Heart left ventricle (tissue), 16 donors: ENCODE data around the gene HECTD2. TPM values are rescaled to one million over a fixed set of nuclear protein-coding genes. Genes with fewer than 3 reads are reported as not detected.

Experiments
- ATAC-seq, 4 donors: fragments of 200-7000 bp; cut with Tn5 transposase; one replicate each; pipeline ENCODE4 v1.9.1; 2020 to 2022; ENCODE audit warnings: moderate library complexity in 4 of 4, mild to moderate bottlenecking in 3 of 4, moderate number of reproducible peaks in 1 of 4
- DNase-seq, 5 donors: peaks; one replicate each; pipeline ENCODE4 v3.0.0-alpha.2; 2020
- H3K27ac ChIP-seq, 12 donors: fragments of 200-600 bp; sonication (generic) in 4 of 12; one replicate each; pipeline versions ENCODE4 v1.5.0 to v1.8.0; 2016 to 2022; ENCODE audit warnings: mild to moderate bottlenecking in 2 of 12
- H3K27me3 ChIP-seq, 9 donors: fragments of 200-600 bp; sonication (generic) in 2 of 9; one replicate each; pipeline versions ENCODE4 v1.5.1 to v1.8.0; 2016 to 2022; ENCODE audit warnings: mild to moderate bottlenecking in 3 of 9
- H3K36me3 ChIP-seq, 9 donors: fragments of 200-600 bp; sonication (generic) in 2 of 9; one replicate each; pipeline versions ENCODE4 v1.5.0 to v1.8.0; 2018 to 2022; ENCODE audit warnings: mild to moderate bottlenecking in 2 of 9
- H3K4me1 ChIP-seq, 12 donors: fragments of 200-600 bp; sonication (generic) in 4 of 12; one replicate each; pipeline versions ENCODE4 v1.5.0 to v1.8.0; 2016 to 2022; ENCODE audit warnings: mild to moderate bottlenecking in 3 of 12
- H3K4me3 ChIP-seq, 12 donors: fragments of 200-600 bp; sonication (generic) in 4 of 12; one replicate each; pipeline versions ENCODE4 v1.5.0 to v1.8.0; 2017 to 2022; ENCODE audit warnings: mild to moderate bottlenecking in 9 of 12, moderate library complexity in 4 of 12
- H3K9me3 ChIP-seq, 12 donors: fragments of 200-600 bp; sonication (generic) in 4 of 12; one replicate each; pipeline versions ENCODE4 v1.5.0 to v1.8.0; 2016 to 2022; ENCODE audit warnings: mild to moderate bottlenecking in 1 of 12
- POLR2A ChIP-seq, 2 donors: fragments of 450-650 bp; IDR thresholded peaks; one replicate each; pipeline ENCODE4 v1.6.1; 2017; ENCODE audit warnings: antibody characterized with exemption in 2 of 2, mild to moderate bottlenecking in 2 of 2, moderate library complexity in 2 of 2
- WGBS, 4 donors: extraction: QIAGEN DNeasy Blood & Tissue Kit in 2 of 4; methylation state at CpG; one replicate each; pipeline versions ENCODE4 v1.1.5 to v1.1.7; 2013 to 2018; 5-methylcytosine and 5-hydroxymethylcytosine counted together
- intact Hi-C, 10 donors: fragments of 100-400 bp; cut with DNase I; formaldehyde crosslinking; loops; one replicate each; pipeline versions ENCODE4 v1.11.1 to v1.14.2; 2022
- polyA plus RNA-seq, 2 donors: library from polyadenylated mRNA; stranded (reverse); fragments of 200-250 nt; gene quantifications; one replicate each; pipeline ENCODE4 v1.2.3, GENCODE V29; 2013
- total RNA-seq, 9 donors: library from RNA; depleted of rRNA in 2 of 9; stranded (reverse); fragments of >200 nt in 2 of 9; fragmentation: NEBNext Ultra II Directional in 3 of 9; extraction: Animal tissue kit (Norgen Biotek cat#: 25700) in 3 of 9; gene quantifications; one replicate each; pipeline versions ENCODE4 v1.1.0 to v1.2.4, GENCODE V29; 2016 to 2023
- TF ChIP-seq, protein P1 (sequence below), 12 donors: fragments of 200-600 bp; sonication (generic) in 4 of 12; IDR thresholded peaks; one replicate each; pipeline versions ENCODE4 v1.5.0 to v1.8.0; 2018 to 2022; ENCODE audit warnings: antibody characterized with exemption in 12 of 12, mild to moderate bottlenecking in 5 of 12
- donor health status: ischemic (EF 13 %, LVEDD 7.1; RV severe dilation, severe dysfunction).
- donor health status: healthy with polysubstance abuse.
- donor health status: DM: no; HTN: yes; CAD: no.
- donor health status: DM: no; HTN: no; CAD: no.
- donor health status: ischemic (EF 25% LVEDD 6.9; RV normal size, moderate dysfunction).
- donor health status: ischemic (EF 25% LVEDD 5.7; RV mildly dilated, moderate dysfunction).
- donor health status: healthy.
- donor health status: DM: yes; HTN: yes; CAD: no.
- donor health status: ischemic (EF 35%, LVEDD 5.7; RV mildly dilated, moderate dysfunction).
- donor health status: nonischemic (EF 11% LVEDD 7.7; RV severe dilation, severe dysfunction).
- donor health status: DM: yes; HTN: yes; CAD: no.
- donor health status: PGD.
- donor health status: ischemic (EF 29% LVEDD 5.4; RV normal size, mild dysfunction).
- donor health status: nonischemic (EF 23%, LVEDD 6.1; RV moderate dilation, normal function).

Gene HECTD2
- total and polyA plus RNA-seq, 11 donors: 2.3 to 9.3 (median 4.1) TPM

DNA sequence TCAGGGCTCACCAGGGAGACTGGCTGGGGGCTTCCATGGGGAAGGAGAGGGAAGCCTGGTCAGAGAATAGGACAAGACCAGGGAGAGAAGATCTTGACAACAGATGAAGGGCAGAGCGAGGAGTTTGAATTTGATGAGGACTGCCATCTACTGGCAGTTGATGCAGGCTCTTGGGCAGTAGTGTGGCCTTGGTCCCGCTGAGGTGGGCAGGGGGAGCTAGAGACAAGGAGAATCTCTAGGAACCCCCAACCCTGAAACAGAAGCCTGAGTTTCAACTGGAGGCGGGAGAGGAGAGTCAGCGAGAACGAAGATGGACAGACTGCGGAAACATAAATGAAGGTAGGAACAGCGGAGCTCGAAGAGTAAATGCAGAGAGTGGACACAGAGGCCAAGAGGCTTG lies 141.7 kb downstream of the HECTD2 start:
- intact Hi-C loops: loop anchor here in 9 of 10 donors (1.0 to 10.0 kb wide), 13 partner anchors 55 to 257 kb away; partner anchors contain the start of gene PPP1R3C (in 1 of the 9)
- WGBS, 4 donors: 48 to 60% (median 56%) methylated on average over 8 of the region's 8 CpGs
- H3K4me3 ChIP-seq: peak overlapping the region in 8 of 12 donors; percentile 21 to 49 (median 33)
- no peaks in the 10 kb centered on the region for H3K9me3 ChIP-seq
- H3K36me3 ChIP-seq: no peaks in the 10 kb centered on the region
- H3K27ac ChIP-seq: peak overlapping the region in 6 of 12 donors; percentile 18 to 73 (median 44)
- H3K4me1 ChIP-seq: peaks cover 0 to 21% (median 4%) of the 10 kb centered on the region in 12 donors
- no peaks in the 10 kb centered on the region for H3K27me3 ChIP-seq
- ATAC-seq: peak; percentile 72 to 87 (median 81)
- peak in 4 of 5 donors; percentile 49 to 66 (median 54) for DNase-seq
- TF ChIP-seq POLR2A (IDR thresholded peaks at IDR 0.05): no peak
- TF ChIP-seq, protein P1, sequence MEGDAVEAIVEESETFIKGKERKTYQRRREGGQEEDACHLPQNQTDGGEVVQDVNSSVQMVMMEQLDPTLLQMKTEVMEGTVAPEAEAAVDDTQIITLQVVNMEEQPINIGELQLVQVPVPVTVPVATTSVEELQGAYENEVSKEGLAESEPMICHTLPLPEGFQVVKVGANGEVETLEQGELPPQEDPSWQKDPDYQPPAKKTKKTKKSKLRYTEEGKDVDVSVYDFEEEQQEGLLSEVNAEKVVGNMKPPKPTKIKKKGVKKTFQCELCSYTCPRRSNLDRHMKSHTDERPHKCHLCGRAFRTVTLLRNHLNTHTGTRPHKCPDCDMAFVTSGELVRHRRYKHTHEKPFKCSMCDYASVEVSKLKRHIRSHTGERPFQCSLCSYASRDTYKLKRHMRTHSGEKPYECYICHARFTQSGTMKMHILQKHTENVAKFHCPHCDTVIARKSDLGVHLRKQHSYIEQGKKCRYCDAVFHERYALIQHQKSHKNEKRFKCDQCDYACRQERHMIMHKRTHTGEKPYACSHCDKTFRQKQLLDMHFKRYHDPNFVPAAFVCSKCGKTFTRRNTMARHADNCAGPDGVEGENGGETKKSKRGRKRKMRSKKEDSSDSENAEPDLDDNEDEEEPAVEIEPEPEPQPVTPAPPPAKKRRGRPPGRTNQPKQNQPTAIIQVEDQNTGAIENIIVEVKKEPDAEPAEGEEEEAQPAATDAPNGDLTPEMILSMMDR (IDR thresholded peaks at IDR 0.05): peak; percentile 39 to 86 (median 65)

DNA sequence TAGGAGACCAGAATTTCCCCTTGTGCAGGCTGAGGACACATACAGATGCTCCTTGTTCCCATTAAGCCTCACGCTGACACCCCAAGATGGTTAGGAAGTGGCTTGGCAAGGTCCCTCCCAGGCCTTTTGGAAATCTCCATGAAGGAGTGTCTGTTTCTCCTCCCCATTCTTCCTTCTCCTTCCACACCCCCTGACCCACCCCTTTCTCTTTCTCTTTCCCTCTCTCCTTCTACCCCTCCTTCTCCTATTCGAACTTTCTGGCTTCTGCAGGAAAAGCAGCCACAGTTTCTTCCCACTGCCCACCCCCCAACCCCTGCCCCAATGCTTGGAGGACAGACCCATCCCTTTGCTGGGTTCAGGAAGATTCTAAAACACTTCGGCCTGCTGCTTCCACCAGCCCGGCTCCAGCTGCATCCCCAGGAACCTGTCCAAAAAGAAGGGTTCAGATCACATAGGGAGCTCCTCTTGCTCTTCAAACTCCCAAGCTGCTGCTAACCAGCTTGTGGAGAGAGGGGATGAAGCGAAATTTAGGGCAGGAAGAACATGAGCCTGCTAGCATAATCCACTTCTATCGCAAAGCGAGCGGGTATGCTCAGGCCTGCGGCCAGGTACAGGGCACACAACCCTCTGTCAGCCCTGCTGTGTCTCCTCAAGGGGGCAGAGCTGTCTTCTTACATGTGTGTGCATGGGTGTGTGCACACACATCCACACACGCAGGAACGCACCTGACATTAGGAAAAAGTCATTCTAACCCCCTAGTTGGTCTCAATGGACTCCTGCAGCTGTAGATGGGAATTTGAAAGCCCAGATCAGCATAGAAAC lies 142.3 kb downstream of the HECTD2 start:
- DNase-seq (peak in 4 of 5 donors; percentile 37 to 59 (median 56)), ATAC-seq (peak; percentile 81 to 96 (median 90))
- peak overlapping the region in 6 of 12 donors; percentile 18 to 73 (median 44) for H3K27ac ChIP-seq
- intact Hi-C loops: loop anchor here in 9 of 10 donors (1.0 to 10.0 kb wide), 14 partner anchors 55 to 258 kb away; partner anchors contain the start of gene PPP1R3C (in 1 of the 9)
- peaks cover 0 to 25% (median 7%) of the 10 kb centered on the region in 12 donors for H3K4me1 ChIP-seq
- H3K4me3 ChIP-seq: peak overlapping the region in 8 of 12 donors; percentile 21 to 49 (median 33)
- no peaks in the 10 kb centered on the region for H3K27me3 ChIP-seq
- 56 to 66% (median 57%) methylated on average over 11 of the region's 11 CpGs for WGBS, 4 donors
- H3K36me3 ChIP-seq: no peaks in the 10 kb centered on the region
- H3K9me3 ChIP-seq: no peaks in the 10 kb centered on the region
- TF ChIP-seq POLR2A (IDR thresholded peaks at IDR 0.05): no peak
- TF ChIP-seq, protein P1 (IDR thresholded peaks at IDR 0.05): peak in 11 of 12 donors; percentile 45 to 70 (median 59)

DNA sequence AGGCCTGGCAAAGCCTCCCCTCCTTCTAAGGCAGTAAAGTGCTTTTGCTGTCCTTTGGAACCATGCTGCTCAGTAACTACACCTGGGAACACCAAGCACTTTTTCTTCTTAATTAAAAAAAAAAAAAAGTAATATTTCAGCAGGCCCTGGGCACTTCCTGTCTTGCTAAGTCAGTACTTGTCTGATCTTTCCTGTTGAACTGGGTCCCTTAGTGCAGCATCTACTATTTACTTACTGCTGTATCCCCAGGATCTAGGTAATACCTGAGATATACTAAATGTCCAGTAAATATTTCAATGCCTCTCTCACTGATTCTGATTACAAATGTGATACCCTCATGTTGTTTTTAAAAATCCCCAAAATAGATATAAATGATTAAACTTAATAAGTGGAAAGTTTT lies 145.3 kb downstream of the HECTD2 start:
- no peak overlapping the region for H3K4me3 ChIP-seq
- no peak overlapping the region for H3K27ac ChIP-seq
- peaks cover 0 to 32% (median 8%) of the 10 kb centered on the region in 12 donors for H3K4me1 ChIP-seq
- no peak for DNase-seq
- H3K36me3 ChIP-seq: no peaks in the 10 kb centered on the region
- H3K9me3 ChIP-seq: no peaks in the 10 kb centered on the region
- no peak for TF ChIP-seq POLR2A (IDR thresholded peaks at IDR 0.05)
- TF ChIP-seq, protein P1 (IDR thresholded peaks at IDR 0.05): no peak
- H3K27me3 ChIP-seq: no peaks in the 10 kb centered on the region
- ATAC-seq: no peak
- intact Hi-C loops: loop anchor here in 4 of 10 donors (5.0 to 10.0 kb wide), 4 partner anchors 61 to 261 kb away; partner anchors contain the start of gene PPP1R3C (in 1 of the 4)
